Activated CD4-positive, alpha-beta memory T cell treated with anti-CD3 and anti-CD28 coated beads, Interleukin-2, amount 10 ng/mL, durations not matched to agents 7 days and 5 days (primary cell): Measurements from ENCODE around the gene EPB41. TPM values are rescaled to one million over a fixed set of nuclear protein-coding genes. Genes with fewer than 3 reads are reported as not detected.

ENCODE experiments used
- total RNA-seq, 2 experiments: library from RNA; stranded (reverse); gene quantifications; one replicate each; pipeline ENCODE4 v1.2.3, GENCODE V29; 2021

The EPB41 gene
- total RNA-seq, 2 experiments from 2014 or later, result 95.0 to 97.6 TPM

Other genes starting within 250 kb of the EPB41 start
- gene GMEB1, start 245.8 kb upstream of the EPB41 start, total RNA-seq, result 10 to 100 TPM; 27.7 to 28.7 TPM
- 10 to 100 TPM; 69.9 to 70.9 TPM for gene YTHDF2, start 177.6 kb upstream of the EPB41 start, total RNA-seq
- gene OPRD1, start 102.4 kb upstream of the EPB41 start, total RNA-seq, result not detected
- not detected for gene TMEM200B, start 209.3 kb downstream of the EPB41 start, total RNA-seq